ENCODE results near the gene CSK.

Gene CSK

DNA sequence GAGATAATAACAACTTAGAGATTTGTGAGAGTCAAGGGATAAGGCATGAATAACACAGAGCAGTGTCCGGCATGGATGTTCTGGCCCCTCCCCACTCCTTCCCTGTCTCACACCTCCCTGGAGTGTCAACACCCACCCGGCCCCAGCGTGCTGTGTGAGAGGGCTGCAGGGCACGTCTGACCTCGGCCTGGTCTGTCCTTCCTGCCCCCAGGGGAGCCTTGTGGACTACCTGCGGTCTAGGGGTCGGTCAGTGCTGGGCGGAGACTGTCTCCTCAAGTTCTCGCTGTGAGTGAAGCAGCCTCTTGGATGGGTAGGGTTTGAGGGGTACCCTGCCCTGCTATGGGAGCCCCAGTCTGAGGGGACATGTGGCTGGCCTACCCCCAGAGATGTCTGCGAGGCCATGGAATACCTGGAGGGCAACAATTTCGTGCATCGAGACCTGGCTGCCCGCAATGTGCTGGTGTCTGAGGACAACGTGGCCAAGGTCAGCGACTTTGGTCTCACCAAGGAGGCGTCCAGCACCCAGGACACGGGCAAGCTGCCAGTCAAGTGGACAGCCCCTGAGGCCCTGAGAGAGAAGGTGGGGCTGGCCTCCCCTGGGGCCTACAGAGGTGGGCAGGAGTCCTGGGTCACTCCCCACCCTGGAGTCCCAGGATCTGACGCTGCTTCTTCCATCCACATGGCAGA lies 19.6 kb downstream of the CSK start:
- DNase-seq (ENCODE audit: low read depth) = no peak

DNA sequence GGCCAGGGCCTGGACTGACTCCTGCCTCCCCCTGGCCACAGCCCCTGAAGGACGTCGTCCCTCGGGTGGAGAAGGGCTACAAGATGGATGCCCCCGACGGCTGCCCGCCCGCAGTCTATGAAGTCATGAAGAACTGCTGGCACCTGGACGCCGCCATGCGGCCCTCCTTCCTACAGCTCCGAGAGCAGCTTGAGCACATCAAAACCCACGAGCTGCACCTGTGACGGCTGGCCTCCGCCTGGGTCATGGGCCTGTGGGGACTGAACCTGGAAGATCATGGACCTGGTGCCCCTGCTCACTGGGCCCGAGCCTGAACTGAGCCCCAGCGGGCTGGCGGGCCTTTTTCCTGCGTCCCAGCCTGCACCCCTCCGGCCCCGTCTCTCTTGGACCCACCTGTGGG lies 20.4 kb downstream of the CSK start:
- no peak for DNase-seq (ENCODE audit: low read depth)

DNA sequence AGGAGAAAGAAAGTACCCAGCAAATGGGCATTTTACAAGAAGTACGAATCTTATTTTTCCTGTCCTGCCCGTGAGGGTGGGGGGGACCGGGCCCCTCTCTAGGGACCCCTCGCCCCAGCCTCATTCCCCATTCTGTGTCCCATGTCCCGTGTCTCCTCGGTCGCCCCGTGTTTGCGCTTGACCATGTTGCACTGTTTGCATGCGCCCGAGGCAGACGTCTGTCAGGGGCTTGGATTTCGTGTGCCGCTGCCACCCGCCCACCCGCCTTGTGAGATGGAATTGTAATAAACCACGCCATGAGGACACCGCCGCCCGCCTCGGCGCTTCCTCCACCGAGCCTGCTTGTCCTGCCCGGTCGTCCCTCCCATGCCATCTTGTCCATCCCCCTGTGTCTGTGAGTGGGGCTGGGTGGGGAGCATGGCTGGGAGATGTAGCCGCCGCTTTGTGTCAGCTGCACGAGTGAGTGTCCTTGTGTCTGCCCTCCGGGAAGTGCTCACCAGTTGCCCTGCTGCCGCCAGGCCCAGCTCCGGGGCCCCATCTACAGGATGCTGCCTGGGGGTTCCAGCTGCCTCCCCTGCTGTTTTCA lies 21.1 kb downstream of the CSK start:
- DNase-seq (ENCODE audit: low read depth) = no peak

DNA sequence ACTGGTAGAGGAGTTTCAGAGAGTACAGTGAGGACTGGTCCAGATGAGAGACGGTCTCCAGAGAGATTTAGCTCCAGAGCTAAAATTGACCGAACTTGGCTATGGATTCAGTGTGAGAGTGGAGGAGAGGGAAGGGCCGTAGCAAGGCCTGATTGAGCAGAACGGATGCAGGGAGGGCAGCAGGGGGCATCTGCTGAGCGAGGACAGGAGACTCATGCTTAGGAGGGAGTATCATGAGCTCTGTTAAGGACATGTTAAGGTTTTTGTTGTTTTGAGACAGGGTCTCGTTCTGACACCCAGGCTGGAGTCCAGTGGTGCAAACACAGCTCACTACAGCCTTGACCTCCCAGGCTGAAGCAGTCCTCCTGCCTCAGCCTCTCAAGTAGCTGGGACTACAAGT lies 23.1 kb downstream of the CSK start:
- no peak for DNase-seq (ENCODE audit: low read depth)

DNA sequence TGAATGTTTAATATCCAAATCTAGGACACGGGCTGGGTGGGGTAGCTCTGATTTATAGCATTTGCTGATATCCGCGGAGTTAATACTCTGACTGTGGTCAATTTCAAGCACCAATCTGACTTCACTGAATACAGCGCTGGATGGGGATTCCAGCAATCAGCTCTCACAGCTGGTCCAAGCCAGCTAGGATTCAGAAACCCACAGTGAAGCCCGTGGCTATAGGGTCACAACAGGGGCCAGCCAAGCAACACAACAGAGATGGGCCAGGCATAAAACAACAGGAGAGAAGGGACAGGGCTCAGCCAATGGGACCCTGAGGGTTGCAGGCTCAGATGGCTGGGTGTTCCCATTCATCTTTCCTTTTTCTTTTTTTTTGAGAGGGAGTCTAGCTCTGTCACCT lies 25.4 kb downstream of the CSK start:
- DNase-seq (ENCODE audit: low read depth) = no peak

DNA sequence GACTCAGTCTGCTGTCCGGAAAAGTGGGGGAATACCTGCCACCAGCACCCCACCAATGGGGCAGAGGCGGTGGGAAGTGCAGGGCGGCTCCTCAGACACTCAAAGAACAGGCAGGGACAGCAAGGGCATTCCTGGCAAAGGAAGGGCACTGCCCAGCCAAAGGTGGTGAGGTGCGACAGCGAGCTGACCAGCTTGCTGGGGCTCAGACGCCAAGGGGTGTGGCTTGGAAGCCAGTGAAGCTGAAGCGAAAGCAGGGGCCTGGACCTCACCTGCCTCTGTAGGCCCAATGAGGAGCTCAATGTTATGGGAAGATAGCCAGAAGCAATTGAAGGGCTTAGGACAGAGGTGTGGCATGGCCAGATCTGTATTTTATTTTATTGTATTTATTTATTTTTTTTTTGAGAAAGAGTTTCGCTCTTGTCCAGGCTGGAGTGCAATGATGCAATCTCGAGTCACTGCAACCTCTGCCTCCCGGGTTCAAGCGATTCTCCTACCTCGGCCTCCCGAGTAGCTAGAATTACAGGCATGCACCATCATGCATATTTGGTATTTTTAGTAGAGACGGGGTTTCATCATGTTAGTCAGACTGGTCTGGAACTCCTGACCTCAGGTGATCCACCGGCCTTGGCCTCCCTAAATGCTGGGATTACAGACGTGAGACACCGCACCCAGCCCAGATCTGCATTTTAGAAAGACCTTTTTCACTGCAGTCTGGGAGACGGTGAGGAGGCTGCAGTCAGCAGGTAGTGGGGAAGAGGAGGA lies 26.4 kb downstream of the CSK start:
- DNase-seq (ENCODE audit: low read depth) = no peak

DNA sequence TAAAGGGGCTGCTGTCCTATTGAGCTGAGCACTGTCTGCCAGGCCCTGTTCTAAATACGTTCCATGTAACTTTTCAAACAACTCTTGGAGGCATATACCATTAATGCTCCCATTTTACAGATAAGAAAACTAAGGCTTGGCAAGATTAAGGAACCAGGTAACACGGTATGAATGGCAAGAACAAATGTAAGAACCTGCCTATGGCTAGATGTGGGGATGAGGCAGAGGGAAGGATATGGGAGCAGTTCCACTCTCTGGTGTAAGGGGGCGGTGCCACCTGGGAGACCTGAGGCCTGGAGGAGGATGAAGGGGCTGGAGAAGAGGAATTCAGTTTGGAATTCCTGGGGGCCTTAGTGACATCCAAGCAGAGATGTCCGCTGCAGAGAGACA lies 27.0 kb downstream of the CSK start:
- no peak for DNase-seq (ENCODE audit: low read depth)

DNA sequence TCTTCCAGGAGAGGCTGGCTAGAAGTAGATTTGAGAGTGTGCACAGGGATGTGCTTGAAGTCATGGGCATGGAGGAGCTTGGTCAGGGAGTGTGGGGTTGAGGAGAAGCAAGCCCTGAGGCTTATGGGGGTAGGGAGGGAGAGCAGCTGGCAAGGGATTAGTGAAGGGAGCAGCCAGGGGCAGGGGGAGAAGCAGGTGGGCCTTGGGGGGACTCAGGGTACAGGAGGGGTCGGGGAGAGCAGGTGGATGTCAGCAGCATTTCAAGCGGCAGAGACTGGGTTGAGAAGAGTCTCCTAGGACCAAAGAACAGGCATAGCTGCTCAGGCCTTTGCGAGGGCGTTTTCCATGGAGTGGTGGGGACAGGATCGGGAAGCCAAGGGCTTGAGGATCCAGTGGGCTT lies 27.4 kb downstream of the CSK start:
- no peak for DNase-seq (ENCODE audit: low read depth)

DNA sequence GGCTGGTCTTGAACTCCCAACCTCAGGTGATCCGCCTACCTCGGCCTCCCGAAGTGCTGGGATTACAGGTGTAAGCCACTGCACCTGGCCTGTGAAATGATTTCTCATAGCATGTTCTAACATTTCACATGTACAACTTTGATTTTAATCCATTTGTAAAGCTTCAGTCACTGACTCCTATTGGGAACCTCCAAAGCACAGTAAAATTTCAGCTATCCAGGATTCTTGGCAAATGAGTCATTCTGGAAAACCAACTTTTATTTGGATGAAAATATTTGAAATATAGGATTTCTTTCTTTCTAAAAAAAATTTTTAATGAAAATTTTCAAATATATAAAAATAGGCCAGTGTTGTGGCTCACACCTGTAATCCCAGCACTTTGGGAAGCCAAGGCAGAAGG lies 28.1 kb downstream of the CSK start:
- DNase-seq (ENCODE audit: low read depth) = no peak

DNA sequence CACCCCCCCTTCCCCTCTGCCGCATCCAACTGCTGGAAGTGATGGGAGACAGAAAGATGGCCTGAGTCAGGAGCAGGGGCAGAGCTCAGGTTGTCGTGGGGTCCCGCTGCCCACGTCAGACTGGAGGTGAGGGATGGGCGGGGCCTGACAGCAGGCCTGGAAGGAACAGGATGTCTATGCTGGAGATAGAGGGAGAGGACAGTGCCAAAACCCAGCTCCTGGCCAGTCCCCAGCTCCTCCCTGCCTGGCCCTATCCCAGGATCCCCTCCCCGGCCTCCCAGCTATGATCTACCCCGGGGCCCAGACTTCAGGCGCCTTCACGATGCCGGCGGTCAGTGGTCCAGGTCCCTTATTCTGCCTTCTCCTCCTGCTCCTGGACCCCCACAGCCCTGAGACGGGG lies 30.7 kb downstream of the CSK start, which contains the start of gene LMAN1L:
Gene LMAN1L, plus strand, starts transcription at position 303 of the 400 bp plus-strand sequence. Its CDS starts 20 bp downstream, at position 323.
- DNase-seq (ENCODE audit: low read depth) = no peak

DNA sequence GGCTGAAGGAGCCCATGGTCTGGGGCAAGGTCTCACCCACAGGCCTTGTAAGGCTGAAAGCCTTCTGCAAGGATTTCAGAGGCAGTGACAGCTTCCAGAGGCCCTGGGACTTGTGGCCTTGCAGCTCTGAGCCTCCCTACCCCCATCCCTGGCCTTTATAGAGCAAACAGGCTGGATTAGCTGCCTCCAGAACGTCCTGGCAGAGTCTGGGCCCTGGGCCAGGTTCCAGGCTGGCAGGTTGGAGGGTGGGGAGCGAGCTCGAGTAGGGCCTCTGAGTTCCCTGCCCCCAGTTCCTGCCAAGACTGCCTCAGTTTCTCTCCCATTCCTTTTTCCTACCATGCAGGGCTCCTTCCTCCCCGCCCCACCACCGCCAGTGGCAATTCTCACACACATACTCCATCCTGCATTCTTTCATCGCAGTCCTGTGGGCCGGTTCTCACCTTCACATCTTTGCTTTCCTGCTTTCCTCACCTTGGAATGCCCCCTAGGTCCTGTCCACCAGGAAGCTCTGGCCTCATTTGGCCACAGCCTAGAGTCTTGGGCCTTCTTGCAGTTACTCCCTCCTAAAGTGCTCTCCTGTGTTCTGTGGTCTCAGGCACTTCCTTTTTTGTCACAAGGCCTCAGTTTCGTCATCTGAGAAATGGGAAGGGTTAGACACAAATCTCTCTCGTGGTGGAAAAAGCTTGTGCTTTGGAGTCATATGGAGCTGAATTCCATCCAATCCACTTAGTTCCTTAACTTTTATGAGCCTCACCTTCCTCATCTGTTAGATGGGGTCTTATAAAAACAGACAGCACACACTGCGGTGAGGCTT lies 33.4 kb downstream of the CSK start:
- DNase-seq (ENCODE audit: low read depth) = no peak

DNA sequence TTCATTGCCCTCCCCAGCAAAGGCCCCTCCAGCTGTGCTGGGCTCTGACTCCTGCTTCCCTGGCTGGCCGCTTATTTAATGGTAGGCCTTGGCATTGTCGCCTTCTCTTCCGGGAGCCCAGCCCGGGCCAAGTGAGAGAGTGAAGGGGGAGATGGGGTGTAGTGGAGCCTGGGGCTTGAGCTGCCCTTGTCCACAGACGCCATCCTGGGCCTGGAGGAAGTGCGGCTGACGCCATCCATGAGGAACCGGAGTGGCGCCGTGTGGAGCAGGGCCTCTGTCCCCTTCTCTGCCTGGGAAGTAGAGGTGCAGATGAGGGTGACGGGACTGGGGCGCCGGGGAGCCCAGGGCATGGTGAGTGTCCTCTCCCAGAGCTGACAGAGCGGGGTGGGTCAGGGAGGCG lies 34.1 kb downstream of the CSK start:
- no peak for DNase-seq (ENCODE audit: low read depth)

DNA sequence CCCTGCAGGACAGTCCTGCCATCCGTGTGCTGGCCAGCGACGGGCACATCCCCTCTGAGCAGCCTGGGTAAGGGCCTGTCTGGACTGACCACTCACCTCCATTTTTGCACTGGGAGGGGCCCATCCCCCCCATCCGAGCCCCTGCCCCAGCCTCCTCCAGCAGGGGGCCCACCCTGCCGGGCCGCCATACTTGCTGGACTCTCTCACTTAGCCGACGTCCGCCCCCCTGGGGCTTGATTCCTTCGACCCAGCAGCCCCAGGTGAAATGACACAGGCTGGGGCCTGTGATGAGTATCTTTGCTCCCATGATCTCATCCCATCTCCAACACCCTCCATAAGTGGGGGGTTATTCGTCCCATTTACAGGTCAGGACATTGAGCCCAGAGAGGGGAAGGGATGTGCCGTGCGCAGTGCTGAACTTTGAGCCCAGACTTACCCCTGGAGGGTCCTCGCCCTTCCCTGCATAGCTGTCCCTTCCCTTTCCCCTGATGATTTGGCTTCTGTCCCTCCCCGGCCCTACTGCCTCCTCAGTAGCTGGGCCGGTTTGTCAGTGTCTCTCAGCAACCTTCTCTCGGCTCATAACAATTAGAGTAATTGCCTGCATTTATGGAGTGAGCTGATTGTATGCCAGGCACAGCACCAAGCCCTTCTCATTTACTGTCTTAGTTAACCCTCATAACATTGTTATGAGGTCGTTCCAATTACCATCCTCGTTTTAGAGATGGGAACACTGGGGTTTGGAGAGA lies 34.9 kb downstream of the CSK start:
- no peak for DNase-seq (ENCODE audit: low read depth)

DNA sequence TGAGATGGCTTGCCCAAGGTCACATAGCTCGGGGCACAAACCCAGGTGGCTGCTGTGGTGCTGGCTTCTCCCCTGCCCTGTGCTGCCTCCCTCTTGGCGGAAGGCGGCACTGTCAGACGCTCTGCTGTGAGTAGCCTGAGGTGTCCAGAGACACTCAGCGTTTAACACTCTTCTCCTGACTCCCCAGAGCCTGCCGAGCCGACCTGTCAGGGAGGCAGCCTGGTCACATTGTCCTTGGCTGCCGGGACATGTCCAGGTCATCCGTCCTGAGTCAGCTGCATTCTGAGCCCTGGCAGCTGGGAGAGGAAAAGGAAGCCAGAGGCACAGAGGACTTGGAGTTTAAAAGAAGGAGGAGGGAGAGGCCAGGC lies 35.5 kb downstream of the CSK start:
- DNase-seq (ENCODE audit: low read depth) = no peak

DNA sequence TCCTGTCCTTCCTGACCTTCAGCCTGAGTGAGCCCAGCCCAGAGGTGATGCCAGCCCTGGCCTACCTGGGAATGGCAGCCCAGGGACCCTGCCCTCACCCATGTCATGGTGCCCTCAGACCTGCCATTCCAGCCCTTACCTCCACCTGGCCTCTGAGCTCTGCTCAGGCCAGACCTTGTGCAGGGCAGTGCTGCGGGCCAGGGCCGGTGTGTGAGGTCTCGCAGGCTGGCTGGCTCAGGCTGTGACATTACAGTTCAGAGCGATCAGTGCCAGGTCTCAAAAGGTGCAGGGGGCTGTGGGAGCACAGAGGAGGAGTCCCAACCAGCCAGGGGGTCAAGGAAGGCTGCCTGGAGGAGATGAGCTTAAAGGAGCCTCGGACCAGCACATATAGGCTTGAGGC lies 38.2 kb downstream of the CSK start:
- no peak for DNase-seq (ENCODE audit: low read depth)

DNA sequence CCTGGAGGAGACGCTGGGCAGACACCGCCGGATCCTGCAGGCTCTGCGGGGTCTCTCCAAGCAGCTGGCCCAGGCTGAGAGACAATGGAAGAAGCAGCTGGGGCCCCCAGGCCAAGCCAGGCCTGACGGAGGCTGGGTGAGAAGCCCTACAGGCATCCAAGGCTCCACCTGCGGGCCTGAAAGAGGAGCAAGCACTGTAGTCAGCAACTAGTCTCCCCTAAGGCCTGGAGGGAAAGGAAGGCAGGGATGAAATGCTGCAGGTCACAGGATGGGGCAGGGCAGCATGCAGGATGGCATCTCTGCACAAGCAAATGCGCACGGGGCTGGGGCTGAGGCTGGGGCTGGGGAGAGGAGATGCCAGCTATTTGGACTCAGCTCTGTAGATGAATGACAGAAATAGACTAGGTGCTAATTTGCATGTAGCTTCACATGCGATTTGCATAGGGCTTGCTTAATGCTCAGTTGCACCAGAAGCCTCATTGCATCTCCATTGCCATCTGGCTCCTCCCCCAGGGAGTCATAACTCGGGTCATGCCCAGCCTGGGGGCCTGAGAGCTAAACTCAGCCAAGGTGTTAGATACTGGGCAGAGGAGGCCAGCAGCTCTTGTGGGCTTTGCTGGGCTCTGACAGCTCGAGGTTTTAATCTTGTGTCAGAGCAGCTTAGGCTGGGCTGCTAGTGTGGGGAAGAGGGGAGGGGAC lies 39.4 kb downstream of the CSK start:
- DNase-seq (ENCODE audit: low read depth) = no peak

DNA sequence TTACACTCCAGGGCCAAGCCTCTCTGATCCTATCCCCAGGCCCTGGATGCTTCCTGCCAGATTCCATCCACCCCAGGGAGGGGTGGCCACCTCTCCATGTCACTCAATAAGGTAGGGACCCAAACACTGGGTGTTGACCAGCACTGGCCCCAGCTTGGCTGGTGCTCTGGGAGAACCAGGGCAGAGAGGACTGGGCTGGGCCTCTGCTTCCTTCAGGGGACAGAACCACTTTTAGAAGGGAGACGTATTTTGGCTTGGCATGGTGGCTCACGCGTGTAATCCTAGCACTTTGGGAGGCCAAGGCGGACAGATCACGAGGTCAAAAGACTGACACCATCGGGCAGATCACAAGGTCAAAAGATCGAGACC lies 39.9 kb downstream of the CSK start:
- DNase-seq (ENCODE audit: low read depth) = no peak

DNA sequence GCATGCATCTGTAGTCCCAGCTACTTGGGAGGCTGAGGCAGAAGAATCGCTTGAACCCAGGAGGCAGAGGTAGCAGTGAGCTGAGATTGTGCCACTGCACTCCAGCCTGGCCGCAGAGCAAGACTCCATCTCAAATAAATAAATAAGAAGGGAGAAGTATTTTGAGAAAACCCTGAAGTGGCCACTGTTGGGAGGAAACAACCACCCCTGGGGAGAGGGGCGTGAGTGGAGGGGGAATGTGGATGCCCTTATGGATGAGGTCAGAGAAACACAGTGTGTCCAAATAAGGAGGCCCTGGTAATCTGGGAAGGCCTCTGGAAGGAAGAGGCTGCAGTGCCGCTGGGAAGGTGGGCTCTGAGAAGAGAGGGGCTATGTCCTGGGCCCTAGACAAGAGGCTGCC lies 40.4 kb downstream of the CSK start:
- no peak for DNase-seq (ENCODE audit: low read depth)

DNA sequence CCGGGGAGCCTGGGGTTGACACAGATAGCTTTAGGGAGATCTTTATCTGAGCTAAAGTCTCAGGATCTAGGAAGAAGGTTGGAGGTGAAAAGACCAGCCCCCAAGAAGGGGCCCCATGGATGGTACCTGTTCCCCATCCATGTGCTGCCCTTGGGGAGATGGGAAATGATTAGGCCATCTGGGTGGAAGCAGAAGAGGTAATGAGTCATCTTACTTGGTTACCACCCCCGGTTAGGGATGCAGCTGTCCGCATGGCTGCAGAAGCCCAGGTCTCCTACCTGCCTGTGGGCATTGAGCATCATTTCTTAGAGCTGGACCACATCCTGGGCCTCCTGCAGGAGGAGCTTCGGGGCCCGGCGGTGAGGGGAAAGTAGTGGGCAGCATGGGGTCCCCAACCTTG lies 41.4 kb downstream of the CSK start:
- no peak for DNase-seq (ENCODE audit: low read depth)

DNA sequence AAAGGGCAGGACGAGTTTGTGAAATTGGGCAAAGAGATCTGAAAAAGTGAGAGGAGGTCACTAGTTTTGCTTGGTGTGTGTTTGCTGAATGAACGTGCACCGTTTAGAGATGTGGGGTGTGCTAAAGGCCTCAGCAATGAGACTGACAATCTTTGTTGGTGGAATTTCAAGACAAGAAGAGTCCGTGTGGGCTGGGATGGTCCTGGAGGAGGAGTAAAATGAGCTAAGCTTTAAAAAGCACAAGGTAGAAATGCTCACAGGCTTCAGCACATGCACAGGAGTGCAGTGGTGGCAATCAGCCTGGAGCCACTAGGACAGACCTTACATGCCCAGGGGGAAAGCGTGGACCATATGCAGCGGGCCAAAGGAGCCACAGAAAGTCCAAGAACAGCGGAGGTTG lies 43.1 kb downstream of the CSK start:
- DNase-seq (ENCODE audit: low read depth) = no peak

DNA sequence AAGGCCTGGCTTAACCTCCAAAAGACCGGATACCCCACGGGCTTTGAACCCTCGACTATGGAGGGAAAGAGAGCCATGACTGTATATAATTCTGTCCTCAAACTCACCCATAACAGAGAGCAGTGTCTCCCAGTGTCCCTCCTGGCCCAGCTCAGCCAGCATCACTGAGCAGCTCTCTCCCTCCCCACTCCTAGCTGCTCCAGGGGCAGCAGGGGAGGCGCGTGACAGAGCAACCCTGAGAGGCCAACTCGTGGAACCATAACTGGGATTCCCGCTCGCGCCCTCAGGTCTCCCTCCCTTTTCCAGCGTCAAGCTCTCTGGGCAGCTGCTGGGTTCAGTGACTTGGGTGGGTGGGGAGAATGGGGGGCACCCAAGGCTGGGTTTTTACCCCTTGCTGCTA lies 44.0 kb downstream of the CSK start:
- DNase-seq (ENCODE audit: low read depth) = no peak
